Activated CD4-positive, alpha-beta T cell treated with anti-CD3 and anti-CD28 coated beads, Interleukin-2, amount 50 U/mL, for 48 hours (primary cell): ENCODE results near the gene TRMT11.

ENCODE experiments used
- DNase-seq, 2 experiments: peaks; one replicate each; pipeline ENCODE4 v3.0.0-alpha.2; 2020

TRMT11 gene

GRCh38 chr6:126077810-126078776 lies 91.8 kb downstream of the TRMT11 start:
- no peak for DNase-seq

- no peak for DNase-seq
These were observed 97.5 kb downstream of the TRMT11 start for GRCh38 chr6:126083875-126084274.

GRCh38 chr6:126086560-126086959 lies 100.2 kb downstream of the TRMT11 start:
- no peak for DNase-seq
